ENCODE results near the gene PIR.

The PIR gene

GRCh38 chrX:15391850-15392249, 101.3 kb downstream of the PIR start:
- TF ChIP-seq ZFX (IDR thresholded peaks at IDR 0.05; ENCODE audit: borderline replicate concordance) = no peak
- TF ChIP-seq, protein P1, sequence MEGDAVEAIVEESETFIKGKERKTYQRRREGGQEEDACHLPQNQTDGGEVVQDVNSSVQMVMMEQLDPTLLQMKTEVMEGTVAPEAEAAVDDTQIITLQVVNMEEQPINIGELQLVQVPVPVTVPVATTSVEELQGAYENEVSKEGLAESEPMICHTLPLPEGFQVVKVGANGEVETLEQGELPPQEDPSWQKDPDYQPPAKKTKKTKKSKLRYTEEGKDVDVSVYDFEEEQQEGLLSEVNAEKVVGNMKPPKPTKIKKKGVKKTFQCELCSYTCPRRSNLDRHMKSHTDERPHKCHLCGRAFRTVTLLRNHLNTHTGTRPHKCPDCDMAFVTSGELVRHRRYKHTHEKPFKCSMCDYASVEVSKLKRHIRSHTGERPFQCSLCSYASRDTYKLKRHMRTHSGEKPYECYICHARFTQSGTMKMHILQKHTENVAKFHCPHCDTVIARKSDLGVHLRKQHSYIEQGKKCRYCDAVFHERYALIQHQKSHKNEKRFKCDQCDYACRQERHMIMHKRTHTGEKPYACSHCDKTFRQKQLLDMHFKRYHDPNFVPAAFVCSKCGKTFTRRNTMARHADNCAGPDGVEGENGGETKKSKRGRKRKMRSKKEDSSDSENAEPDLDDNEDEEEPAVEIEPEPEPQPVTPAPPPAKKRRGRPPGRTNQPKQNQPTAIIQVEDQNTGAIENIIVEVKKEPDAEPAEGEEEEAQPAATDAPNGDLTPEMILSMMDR (IDR thresholded peaks at IDR 0.05) = no peak
- no peak overlapping the region for H3K27ac ChIP-seq

GRCh38 chrX:15384304-15384703, 108.8 kb downstream of the PIR start, which contains the start of gene VEGFD:
Gene VEGFD (minus strand): TSS chrX:15384413. CDS start chrX:15383946, 467 bp downstream.
- H3K27ac ChIP-seq = no peak within 1 kb of the TSS
- no peak for TF ChIP-seq ZFX (IDR thresholded peaks at IDR 0.05; ENCODE audit: borderline replicate concordance)
- TF ChIP-seq, protein P1 (IDR thresholded peaks at IDR 0.05) = no peak

GRCh38 chrX:15382813-15383212, 110.3 kb downstream of the PIR start:
- TF ChIP-seq, protein P1 (IDR thresholded peaks at IDR 0.05) = no peak
- no peak for TF ChIP-seq ZFX (IDR thresholded peaks at IDR 0.05; ENCODE audit: borderline replicate concordance)
- no peak overlapping the region for H3K27ac ChIP-seq

DNA sequence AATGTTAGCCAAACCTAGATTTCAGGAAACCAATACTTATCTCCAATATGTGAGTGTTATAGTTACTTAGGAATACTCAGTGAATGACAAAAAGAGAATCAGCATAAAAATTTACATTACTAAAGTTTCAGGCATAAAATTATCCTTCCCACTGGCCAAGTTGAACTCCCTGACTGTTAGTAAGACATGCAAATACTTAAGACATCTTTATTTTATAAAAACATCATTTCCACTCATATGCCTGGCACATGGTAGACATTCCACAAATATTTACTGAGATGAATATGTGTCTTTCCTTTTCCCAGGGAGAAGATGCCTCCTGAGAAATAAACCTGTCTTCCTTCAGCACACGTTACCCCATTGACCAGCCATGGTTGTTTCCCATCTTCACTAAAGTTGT, 116.2 kb downstream of the PIR start:
- H3K27ac ChIP-seq = no peak overlapping the region
- TF ChIP-seq ZFX (IDR thresholded peaks at IDR 0.05; ENCODE audit: borderline replicate concordance) = no peak
- TF ChIP-seq, protein P1 (IDR thresholded peaks at IDR 0.05) = no peak

DNA sequence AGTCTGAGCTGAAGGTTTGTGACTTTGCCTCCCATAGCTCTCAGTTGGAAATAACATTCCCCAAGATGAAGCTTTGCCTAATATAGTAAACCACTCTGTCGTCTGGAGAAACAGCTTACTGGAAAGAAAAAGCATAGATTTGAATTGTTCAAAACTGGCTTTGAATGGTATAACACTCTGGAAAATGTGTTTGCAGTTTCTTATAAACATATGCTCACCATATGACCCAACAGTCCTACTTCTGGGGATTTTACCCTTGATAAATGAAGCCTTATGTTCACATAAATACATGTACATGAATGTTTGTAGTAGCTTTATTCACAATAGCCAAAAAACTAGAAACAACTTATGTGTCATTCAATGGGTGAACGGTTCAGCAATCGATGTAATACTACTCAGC, 119.2 kb downstream of the PIR start:
- H3K27ac ChIP-seq = no peak overlapping the region
- TF ChIP-seq ZFX (IDR thresholded peaks at IDR 0.05; ENCODE audit: borderline replicate concordance) = no peak
- TF ChIP-seq, protein P1 (IDR thresholded peaks at IDR 0.05) = no peak

- TF ChIP-seq, protein P1 (IDR thresholded peaks at IDR 0.05) = no peak
- TF ChIP-seq ZFX (IDR thresholded peaks at IDR 0.05; ENCODE audit: borderline replicate concordance) = no peak
- H3K27ac ChIP-seq = no peak overlapping the region
These were observed 126.4 kb downstream of the PIR start for GRCh38 chrX:15366506-15367352.

GRCh38 chrX:15359701-15360100, 133.4 kb downstream of the PIR start:
- TF ChIP-seq ZFX (IDR thresholded peaks at IDR 0.05; ENCODE audit: borderline replicate concordance) = no peak
- TF ChIP-seq, protein P1 (IDR thresholded peaks at IDR 0.05) = no peak
- H3K27ac ChIP-seq = no peak overlapping the region

Measured in 22Rv1 (cell line).